Peyer's patch (tissue), 4 donors: ENCODE measurements around the gene OTUB1. TPM values are rescaled to one million over a fixed set of nuclear protein-coding genes. Genes with fewer than 3 reads are reported as not detected.
A peak's percentile ranks its signal among the peaks of the same experiment; 100 is the strongest.

ENCODE experiments used
- DNase-seq, 3 donors: peaks; one replicate each; pipeline ENCODE4 v3.0.0-alpha.2; 2017 to 2019
- H3K27ac ChIP-seq, 4 donors: fragments of 200-600 bp; sonication (generic); one replicate each; pipeline ENCODE4 v1.5.1; 2016 to 2019
- H3K27me3 ChIP-seq, 2 donors: fragments of 200-600 bp; sonication (generic); one replicate each; pipeline ENCODE4 v1.5.1; 2019
- H3K36me3 ChIP-seq, 3 donors: fragments of 200-600 bp; sonication (generic); one replicate each; pipeline ENCODE4 v1.5.1; 2016 to 2019
- H3K4me1 ChIP-seq, 4 donors: fragments of 200-600 bp; sonication (generic); one replicate each; pipeline ENCODE4 v1.5.1; 2016 to 2019
- H3K4me3 ChIP-seq, 4 donors: fragments of 200-600 bp; sonication (generic); 1 replicate in 3 of 4; 2 replicates in 1 of 4; pipeline ENCODE4 v1.5.1; 2016 to 2019; ENCODE audit warnings: mild to moderate bottlenecking in 1 of 4
- H3K9me3 ChIP-seq, 4 donors: fragments of 200-600 bp; sonication (generic); one replicate each; pipeline ENCODE4 v1.5.1; 2016 to 2019; ENCODE audit warnings: mild to moderate bottlenecking in 1 of 4
- CTCF ChIP-seq, 6 experiments: fragments of 450-650 bp in 4 of 6; fragments of 200-600 bp in 2 of 6; sonication (generic) in 1 of 6; IDR thresholded peaks; one replicate each; pipeline ENCODE4 v1.5.1; 2017 to 2019; ENCODE audit warnings: antibody characterized with exemption in 6 of 6, mild to moderate bottlenecking in 3 of 6, moderate library complexity in 1 of 6
- POLR2A ChIP-seq, 2 donors: fragments of 450-650 bp; IDR thresholded peaks; one replicate each; pipeline ENCODE4 v1.5.1; 2017; ENCODE audit warnings: antibody characterized with exemption in 2 of 2, mild to moderate bottlenecking in 2 of 2, moderate library complexity in 2 of 2
- total RNA-seq, 4 donors: library from RNA; depleted of rRNA; stranded (reverse); fragments of >200 nt; gene quantifications; one replicate each; pipeline ENCODE4 v1.1.0, GENCODE V29; 2016

OTUB1 gene
- total RNA-seq, 4 donors from 2014 or later: 79.2 to 110 (median 95.4) TPM

- DNase-seq: no peak
- Histone ChIP-seq H3K36me3 (no peaks in the 10 kb centered on the region), H3K4me1 (peaks cover 0 to 17% (median 4%) of the 10 kb centered on the region in 4 donors), H3K27ac (no peak overlapping the region), H3K27me3 (peaks cover 0 to 16% of the 10 kb centered on the region in 2 donors), H3K9me3 (no peaks in the 10 kb centered on the region), H3K4me3 (peak overlapping the region in 3 of 4 donors; percentile 15 to 50 (median 29))
- TF ChIP-seq POLR2A (IDR thresholded peaks at IDR 0.05): no peak
- no peak for TF ChIP-seq CTCF (IDR thresholded peaks at IDR 0.05)
These were observed 50.1 kb downstream of the OTUB1 start for GRCh38 chr11:64036087-64037026.

GRCh38 chr11:64037027-64037634 is 50.9 kb downstream of the OTUB1 start:
- Histone ChIP-seq H3K27me3 (peaks cover 0 to 16% of the 10 kb centered on the region in 2 donors), H3K4me3 (no peak overlapping the region), H3K36me3 (no peaks in the 10 kb centered on the region), H3K4me1 (peaks cover 0 to 17% (median 4%) of the 10 kb centered on the region in 4 donors), H3K9me3 (no peaks in the 10 kb centered on the region), H3K27ac (no peak overlapping the region)
- TF ChIP-seq CTCF (IDR thresholded peaks at IDR 0.05) (no peak), POLR2A (IDR thresholded peaks at IDR 0.05) (no peak)
- DNase-seq: no peak

- Histone ChIP-seq H3K36me3 (no peaks in the 10 kb centered on the region), H3K4me1 (peaks cover 0 to 17% (median 4%) of the 10 kb centered on the region in 4 donors), H3K9me3 (no peaks in the 10 kb centered on the region), H3K27ac (no peak overlapping the region), H3K4me3 (no peak overlapping the region), H3K27me3 (peaks cover 0 to 16% of the 10 kb centered on the region in 2 donors)
- no peak for DNase-seq
- TF ChIP-seq POLR2A (IDR thresholded peaks at IDR 0.05): no peak
- TF ChIP-seq CTCF (IDR thresholded peaks at IDR 0.05): no peak
These were observed 52.3 kb downstream of the OTUB1 start for GRCh38 chr11:64038500-64038899.

GRCh38 chr11:64039012-64039665 is 52.9 kb downstream of the OTUB1 start:
- H3K27ac ChIP-seq: no peak overlapping the region
- H3K4me1 ChIP-seq: peaks cover 0 to 17% (median 4%) of the 10 kb centered on the region in 4 donors
- H3K27me3 ChIP-seq: peaks cover 0 to 16% of the 10 kb centered on the region in 2 donors
- no peak for TF ChIP-seq CTCF (IDR thresholded peaks at IDR 0.05)
- no peak for TF ChIP-seq POLR2A (IDR thresholded peaks at IDR 0.05)
- no peaks in the 10 kb centered on the region for H3K9me3 ChIP-seq
- DNase-seq: no peak
- no peak overlapping the region for H3K4me3 ChIP-seq
- H3K36me3 ChIP-seq: no peaks in the 10 kb centered on the region

- no peak overlapping the region for H3K27ac ChIP-seq
- H3K36me3 ChIP-seq: no peaks in the 10 kb centered on the region
- no peak for TF ChIP-seq POLR2A (IDR thresholded peaks at IDR 0.05)
- peak in 3 of 6 experiments; percentile 7 to 19 (median 14) for TF ChIP-seq CTCF (IDR thresholded peaks at IDR 0.05)
- H3K4me3 ChIP-seq: no peak overlapping the region
- no peaks in the 10 kb centered on the region for H3K9me3 ChIP-seq
- DNase-seq: no peak
- H3K27me3 ChIP-seq: peaks cover 0 to 8% of the 10 kb centered on the region in 2 donors
- peaks cover 0 to 10% (median 4%) of the 10 kb centered on the region in 4 donors for H3K4me1 ChIP-seq
These were observed 54.6 kb downstream of the OTUB1 start for GRCh38 chr11:64040684-64041322.
